Measurements from ENCODE around the gene FGGY.
"Not testable (repeated sequence)": the region's sequence is repeated elsewhere in the genome, so short reads cannot be mapped to it uniquely, and the experiment has no call there.

The FGGY gene

GRCh38 chr1:59580257-59580656, 283.4 kb downstream of the FGGY start:
- no peak for DNase-seq (ENCODE audit: low spot score)

GRCh38 chr1:59592410-59592809, 295.5 kb downstream of the FGGY start:
- DNase-seq (ENCODE audit: low spot score) = not testable (repeated sequence)

GRCh38 chr1:59592924-59593323, 296.0 kb downstream of the FGGY start:
- no peak for DNase-seq (ENCODE audit: low spot score)

GRCh38 chr1:59593798-59594790, 297.2 kb downstream of the FGGY start:
- no peak for DNase-seq (ENCODE audit: low spot score)

GRCh38 chr1:59595774-59596173, 298.9 kb downstream of the FGGY start:
- DNase-seq (ENCODE audit: low spot score) = peak; percentile 67

- peak; percentile 50 for DNase-seq (ENCODE audit: low spot score)
Measured at GRCh38 chr1:59596432-59596831, 299.5 kb downstream of the FGGY start.

GRCh38 chr1:59596956-59597355, 300.1 kb downstream of the FGGY start:
- no peak for DNase-seq (ENCODE audit: low spot score)

- DNase-seq (ENCODE audit: low spot score) = no peak
Measured at GRCh38 chr1:59597420-59598119, 300.7 kb downstream of the FGGY start.

- no peak for DNase-seq (ENCODE audit: low spot score)
Measured at GRCh38 chr1:59598120-59598440, 301.2 kb downstream of the FGGY start.

GRCh38 chr1:59601041-59601441, 304.1 kb downstream of the FGGY start:
- DNase-seq (ENCODE audit: low spot score) = peak; percentile 37

- no peak for DNase-seq (ENCODE audit: low spot score)
Measured at GRCh38 chr1:59601811-59602210, 304.9 kb downstream of the FGGY start.

- DNase-seq (ENCODE audit: low spot score) = no peak
Measured at GRCh38 chr1:59604191-59604590, 307.3 kb downstream of the FGGY start.

- no peak for DNase-seq (ENCODE audit: low spot score)
Measured at GRCh38 chr1:59605184-59605583, 308.3 kb downstream of the FGGY start.

- DNase-seq (ENCODE audit: low spot score) = no peak
Measured at GRCh38 chr1:59605761-59606160, 308.9 kb downstream of the FGGY start.

GRCh38 chr1:59609245-59609644, 312.4 kb downstream of the FGGY start:
- DNase-seq (ENCODE audit: low spot score) = no peak

GRCh38 chr1:59610499-59610898, 313.6 kb downstream of the FGGY start:
- DNase-seq (ENCODE audit: low spot score) = not testable (repeated sequence)

GRCh38 chr1:59617434-59617833, 320.5 kb downstream of the FGGY start:
- DNase-seq (ENCODE audit: low spot score) = no peak

- no peak for DNase-seq (ENCODE audit: low spot score)
Measured at GRCh38 chr1:59619557-59619956, 322.7 kb downstream of the FGGY start.

- DNase-seq (ENCODE audit: low spot score) = no peak
Measured at GRCh38 chr1:59625384-59625783, 328.5 kb downstream of the FGGY start.

GRCh38 chr1:59631561-59632255, 334.8 kb downstream of the FGGY start:
- no peak for DNase-seq (ENCODE audit: low spot score)

GRCh38 chr1:59635097-59635496, 338.2 kb downstream of the FGGY start:
- DNase-seq (ENCODE audit: low spot score) = no peak

GRCh38 chr1:59638231-59638711, 341.4 kb downstream of the FGGY start:
- peak; percentile 65 for DNase-seq (ENCODE audit: low spot score)

- no peak for DNase-seq (ENCODE audit: low spot score)
Measured at GRCh38 chr1:59639266-59639665, 342.4 kb downstream of the FGGY start.
